NCI-H774 (cell line): Measurements from ENCODE around the gene TIFAB.
"Not testable (repeated sequence)": the region's sequence is repeated elsewhere in the genome, so short reads cannot be mapped to it uniquely, and the experiment has no call there.

Experiments
- DNase-seq: peaks from one replicate; lab custom pipeline; 2025; lab: John Stamatoyannopoulos, UW

Gene TIFAB, protein sequence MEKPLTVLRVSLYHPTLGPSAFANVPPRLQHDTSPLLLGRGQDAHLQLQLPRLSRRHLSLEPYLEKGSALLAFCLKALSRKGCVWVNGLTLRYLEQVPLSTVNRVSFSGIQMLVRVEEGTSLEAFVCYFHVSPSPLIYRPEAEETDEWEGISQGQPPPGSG

DNA sequence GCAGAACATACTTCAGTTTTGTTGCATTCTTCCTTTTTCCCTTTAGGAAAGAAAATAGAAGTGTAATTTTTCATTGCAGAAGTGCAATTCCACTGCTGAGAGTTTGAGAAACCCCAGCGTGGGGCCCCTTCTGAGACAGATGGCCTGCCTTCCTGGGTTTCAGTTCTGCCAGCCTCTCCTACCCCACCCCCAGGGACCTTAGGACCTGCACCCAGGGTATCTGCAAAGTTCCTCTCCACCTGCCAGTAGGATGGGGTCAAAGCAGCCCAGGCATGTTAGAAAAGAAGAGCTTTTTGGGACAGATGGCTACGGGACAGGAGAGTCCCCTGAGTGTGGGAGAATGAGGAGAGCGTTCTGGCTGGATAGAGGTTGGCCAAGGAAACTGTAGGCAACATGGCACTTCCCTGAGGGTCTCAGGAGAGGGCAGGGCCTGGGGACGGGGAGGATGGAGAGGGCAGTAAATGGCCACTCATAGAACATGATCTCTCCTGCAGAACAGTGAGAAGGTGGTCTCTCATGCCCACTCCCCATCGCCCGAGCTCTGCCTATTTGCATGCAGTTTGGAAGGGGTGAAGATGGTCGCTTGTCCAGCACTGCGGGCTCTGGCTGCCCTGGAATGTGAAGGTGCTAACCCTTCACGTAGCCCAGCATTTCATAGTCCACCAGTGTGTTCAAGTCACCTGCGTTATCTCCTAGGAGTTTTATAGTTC lies at the start of gene TIFAB:
Gene TIFAB (minus strand): TSS at position 31 of the 710 bp plus-strand sequence. CDS start 2,412 bp downstream, outside the sequence.
- no peak for DNase-seq

DNA sequence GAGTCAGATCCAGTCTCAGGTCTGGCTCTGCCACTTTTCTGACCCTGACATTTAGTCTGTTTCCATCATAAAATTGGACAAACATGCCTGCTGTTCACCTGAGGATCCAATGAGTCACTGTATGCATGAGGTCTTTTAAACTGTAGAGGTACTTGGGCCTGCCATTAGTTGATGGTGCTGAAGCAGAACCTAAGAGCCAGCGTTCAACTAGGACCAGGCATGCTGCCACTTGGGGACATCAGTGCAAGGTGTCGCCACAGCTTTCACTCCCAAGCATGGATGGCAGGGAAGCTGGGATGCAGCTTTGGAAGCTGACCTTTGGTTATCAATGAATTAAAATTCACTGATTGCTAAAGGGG lies 46.5 kb upstream of the TIFAB start:
- DNase-seq: no peak

DNA sequence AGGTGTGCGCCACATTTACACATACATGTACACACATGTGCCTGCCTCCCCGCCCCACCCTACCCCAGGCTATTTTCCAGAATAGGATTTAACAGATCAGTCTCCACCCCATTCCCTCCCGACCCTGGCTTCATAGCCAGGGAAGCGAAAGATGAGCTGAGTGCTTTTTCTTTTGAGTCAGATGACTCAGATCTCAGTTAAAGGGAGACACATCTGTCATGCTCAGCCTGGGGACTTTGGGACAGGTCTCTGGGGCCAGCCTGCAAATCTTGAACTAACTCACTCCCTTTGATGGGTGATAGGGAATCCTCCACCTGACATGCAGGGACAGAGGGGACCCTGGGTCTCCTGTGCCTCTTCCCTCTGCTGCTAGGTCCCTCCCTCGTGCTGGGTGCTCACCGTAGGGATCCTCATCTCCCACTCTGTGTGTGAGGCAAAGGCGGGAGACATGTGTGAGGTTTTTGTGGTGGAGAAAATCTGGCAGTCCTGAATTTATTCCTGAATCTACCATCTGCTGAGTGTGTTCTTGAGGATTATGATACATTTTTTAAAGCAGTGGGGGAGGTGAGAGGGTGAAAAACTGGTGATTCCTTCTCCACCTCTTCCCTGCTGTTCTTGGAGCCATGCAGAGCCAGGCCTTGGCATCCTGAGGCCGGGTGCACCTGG lies 46.0 kb upstream of the TIFAB start:
- DNase-seq: no peak

DNA sequence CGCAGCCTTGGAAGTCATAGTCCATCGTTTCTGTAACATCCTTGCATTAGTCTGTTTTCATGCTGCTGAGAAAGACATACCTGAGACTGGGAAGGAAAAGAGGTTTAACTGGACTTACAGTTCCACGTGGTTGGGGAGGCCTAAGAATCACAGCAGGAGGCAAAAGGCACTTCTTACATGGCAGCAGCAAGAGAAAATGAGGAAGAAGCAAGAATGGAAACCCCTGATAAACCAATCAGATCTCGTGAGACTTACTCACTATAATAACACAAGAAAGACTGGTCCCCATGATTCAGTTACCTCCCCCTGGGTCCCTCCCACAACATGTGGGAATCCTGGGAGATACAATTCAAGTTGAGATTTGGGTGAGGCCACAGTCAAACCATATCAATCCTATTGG lies 43.4 kb upstream of the TIFAB start:
- DNase-seq: not testable (repeated sequence)

DNA sequence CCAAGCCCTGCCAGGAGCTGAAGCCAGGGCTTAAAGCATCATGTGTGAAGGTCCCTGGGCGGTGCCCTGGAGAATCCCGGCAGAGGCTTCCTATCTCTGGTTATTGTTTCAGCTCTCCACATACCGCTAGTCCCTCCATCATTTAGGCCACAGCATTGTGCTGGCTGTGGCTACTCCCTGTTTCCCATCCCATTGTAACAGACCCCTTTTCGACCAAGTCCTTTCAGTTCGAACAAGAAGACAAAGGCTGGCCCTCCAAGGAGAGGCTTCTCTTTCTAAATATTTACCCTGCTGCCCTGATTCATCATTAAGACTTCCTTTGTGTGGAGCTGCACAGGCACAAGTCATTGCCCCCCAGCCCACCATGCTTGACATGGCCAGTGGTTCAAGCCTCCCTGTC lies 42.0 kb upstream of the TIFAB start:
- no peak for DNase-seq

DNA sequence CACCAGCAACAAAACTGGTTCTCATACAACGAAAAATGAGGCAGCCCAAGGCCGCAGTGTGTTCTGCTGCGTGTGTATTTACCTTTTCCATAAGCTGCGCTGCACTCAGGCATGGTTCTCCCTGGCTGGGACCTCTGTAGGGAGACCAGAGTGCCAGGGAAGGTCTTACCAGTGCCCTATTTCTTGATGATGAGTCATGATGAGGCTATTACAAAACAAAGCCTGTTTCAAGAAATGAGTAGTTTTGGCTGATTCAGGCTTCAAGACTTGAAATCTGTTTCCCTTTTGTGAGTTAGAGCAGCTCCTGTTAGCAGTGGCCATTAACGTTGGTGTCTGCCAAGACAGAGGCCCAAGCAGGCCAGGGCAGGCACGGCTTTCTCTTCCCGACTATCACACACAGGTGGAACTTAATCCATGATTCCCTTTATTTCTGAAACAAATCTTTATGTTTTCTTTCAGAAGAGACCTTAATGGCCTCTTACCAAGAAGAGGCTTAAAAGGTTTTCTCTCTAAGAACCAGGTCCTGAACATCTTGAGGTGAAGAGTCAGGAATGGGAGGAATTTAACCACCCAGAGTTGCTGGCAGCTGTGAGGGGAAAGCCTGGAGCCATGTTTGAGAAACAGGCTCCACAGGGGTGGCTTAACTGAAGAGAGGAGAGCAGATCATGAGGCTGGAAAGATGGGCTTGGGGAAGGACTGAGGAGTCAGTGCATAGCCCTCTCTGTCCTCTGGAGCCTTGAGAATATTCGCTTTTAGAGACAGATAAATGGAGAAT lies 41.4 kb upstream of the TIFAB start:
- DNase-seq: no peak

DNA sequence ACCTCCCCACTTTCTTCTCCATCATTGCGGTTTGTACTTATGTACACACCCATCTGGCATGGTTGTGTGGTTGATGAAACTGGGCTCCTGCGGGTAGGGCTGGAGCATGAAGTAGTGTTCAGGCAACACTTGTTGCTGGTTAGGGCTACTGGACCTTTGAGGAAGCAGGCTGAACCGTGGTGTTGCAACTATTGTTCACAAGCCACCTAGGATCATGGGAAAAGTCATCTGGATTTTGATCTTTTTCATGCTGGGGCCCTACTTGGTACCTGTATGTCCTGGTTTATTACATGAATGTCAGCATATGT lies 40.1 kb upstream of the TIFAB start:
- DNase-seq: no peak

DNA sequence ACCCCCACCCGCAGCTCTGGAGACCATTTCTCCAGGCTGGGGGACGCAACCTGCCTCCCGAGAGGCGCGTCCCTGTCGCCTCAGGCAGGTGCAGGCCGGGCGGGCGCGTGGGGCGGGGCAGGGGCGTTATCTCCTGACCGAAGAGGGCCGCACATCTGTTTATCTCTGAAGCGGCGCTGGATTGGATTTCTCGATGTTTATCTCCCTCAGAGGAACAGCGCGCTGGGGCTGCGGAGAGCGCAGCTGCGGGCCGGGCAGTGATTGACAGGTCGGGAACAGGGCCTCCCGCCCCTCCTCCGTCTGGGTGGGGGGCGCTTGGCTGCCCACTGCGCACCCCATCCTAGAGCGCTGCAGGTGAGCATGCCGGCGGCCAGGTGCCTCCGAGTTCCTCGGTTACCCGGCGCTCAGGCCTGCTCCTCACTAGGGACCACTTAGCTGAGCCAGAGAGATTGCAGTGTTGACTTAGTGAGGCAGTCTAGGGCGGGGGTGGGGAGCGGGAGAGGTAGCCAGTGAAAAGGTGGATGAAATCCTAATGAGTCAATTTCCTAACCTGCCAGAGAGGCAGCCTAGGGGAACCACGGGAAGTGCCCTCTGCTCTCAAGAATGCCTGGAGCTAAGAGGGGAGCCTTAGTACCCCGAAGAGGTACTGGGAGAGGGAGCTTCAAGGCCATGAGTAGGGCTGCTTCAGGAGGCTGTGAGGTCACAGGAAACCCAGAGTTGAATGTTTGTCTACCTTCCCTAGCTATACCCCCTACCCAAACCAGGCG lies 39.6 kb upstream of the TIFAB start:
- DNase-seq: peak; percentile 7

DNA sequence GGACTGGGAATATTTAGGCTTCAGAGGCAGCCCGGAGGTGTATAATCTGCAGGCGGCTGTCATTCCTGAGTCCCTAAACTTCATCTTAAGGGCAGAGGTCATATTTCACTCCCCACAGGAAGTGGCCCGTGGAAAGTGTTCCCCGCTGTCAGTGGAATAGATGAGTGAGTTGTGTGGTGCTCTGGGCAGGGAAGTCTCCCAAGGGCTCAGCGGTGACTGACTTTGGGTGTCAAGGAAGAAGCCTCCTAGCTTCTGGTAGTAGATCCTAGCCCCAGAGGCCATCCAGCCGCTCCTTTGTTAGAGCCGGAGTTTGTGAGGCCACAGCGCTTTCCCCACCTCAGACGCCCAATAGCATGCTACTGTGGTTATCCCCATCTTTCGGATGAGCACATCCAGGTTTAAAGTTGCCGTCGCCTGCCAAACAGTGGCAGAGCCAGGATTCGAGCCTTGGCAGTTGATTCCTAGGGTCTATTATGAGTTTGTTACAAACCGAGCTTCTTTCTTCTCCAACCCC lies 38.9 kb upstream of the TIFAB start:
- DNase-seq: no peak

DNA sequence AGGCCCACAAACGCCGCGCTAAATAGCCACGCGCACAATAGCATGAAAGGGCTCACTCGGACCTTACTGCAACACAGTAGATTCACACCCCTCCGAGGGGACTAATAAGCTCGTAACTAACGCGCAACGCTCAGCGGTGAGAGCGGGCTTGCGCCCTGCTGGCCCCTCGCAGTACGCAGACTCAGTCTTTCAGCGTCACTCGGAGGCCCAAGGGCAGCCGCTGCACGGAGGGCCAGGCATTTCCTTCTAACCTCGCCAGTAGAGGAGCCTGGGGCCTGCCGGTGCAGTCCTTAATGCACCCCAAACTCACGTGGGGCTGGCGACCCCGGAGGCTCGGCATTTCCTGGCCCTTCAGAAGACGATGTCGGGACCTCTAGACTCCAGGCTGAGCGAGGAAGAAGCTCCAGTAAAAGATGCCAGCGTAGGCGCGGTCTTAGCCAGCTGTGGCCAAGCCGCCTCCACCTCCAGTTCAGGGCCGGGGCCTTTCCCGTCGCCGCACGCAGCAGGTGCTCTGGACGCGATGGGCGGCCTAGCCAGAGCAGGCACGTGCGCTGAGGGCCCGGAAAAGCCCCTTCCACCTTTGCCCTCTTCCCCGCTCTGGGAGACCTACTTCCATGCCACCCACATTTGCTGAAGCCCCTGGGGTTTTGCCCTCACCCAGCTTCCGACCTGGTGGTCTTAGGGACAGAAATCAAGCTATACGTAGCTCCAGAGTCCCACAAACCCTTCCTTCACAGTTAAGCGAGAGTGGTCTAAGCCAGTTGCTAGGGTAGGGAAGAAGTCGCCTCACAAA lies 38.3 kb upstream of the TIFAB start:
- DNase-seq: no peak

DNA sequence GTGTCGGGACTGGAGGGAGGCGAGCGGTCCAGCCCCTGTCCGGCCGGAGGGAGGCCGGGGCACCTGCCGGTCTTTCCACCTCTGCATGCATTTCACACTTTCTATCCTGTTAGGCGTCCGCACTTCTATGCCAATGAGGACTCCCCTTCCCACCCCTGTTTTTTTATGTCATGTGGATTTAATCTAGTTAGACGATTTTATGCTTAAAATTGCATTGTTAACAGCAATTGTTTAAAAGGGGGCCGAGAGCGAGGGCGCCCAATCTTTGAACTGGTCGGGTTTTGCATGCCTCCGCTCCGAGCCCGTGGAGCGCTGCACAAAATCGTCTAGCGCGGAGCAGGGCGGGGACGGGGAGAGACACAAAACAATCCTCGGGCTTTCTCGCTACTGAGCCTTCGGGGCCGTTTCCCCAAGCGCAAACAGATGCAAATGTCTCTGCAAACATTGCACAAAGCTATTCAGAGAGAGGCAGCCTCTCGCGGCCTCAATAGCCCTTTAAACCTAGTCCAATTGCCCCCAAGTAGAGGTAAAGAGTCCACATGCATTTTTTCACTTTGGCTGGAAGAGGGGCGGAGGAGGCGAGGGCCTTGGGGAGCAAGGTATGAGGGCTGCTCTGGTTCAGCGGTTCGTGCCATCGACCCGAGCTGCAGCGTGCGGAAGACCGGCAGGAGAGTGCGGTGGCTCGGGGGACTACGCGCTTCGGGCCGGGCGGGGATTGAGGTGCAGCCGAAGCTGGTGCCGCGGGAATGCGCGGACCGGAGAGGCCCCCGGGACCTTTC lies 37.5 kb upstream of the TIFAB start:
- DNase-seq: no peak

DNA sequence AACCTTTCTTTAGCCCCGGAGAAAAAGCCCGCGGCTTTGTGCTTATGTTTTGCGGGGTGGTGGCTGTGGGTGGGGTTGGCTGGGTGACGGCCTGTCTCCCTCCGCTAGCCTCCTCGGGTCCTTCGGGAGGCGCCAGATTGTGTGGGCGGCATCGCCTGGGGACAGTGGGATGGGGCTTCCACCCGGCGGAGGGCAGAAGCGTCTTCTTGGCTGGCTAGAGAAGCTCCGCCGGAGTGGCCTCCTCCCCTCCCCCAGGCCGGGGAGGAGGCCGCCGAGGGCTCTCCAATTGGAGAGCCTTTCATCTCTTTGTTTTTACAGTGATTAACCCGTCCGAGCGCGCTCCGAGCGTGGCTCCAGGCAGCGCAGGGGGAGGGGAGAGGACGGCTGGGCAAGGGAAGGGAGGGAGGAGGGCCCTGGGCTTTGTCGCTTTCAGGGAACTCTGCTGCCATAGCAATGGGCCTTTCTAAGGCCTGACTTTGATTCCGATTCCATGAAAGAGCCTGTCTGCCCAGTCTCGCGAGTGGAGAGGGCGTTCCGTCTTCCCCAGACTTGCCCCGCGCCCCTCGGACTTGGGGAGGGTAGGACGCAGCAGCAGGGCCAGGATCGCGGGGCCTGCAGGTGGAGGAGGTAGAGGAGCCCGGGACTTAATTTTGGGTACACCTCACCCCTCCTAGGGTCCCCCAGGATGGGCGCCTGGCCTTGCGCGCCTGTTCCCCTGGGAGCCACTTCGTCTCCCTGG lies 36.7 kb upstream of the TIFAB start:
- peak; percentile 23 for DNase-seq

DNA sequence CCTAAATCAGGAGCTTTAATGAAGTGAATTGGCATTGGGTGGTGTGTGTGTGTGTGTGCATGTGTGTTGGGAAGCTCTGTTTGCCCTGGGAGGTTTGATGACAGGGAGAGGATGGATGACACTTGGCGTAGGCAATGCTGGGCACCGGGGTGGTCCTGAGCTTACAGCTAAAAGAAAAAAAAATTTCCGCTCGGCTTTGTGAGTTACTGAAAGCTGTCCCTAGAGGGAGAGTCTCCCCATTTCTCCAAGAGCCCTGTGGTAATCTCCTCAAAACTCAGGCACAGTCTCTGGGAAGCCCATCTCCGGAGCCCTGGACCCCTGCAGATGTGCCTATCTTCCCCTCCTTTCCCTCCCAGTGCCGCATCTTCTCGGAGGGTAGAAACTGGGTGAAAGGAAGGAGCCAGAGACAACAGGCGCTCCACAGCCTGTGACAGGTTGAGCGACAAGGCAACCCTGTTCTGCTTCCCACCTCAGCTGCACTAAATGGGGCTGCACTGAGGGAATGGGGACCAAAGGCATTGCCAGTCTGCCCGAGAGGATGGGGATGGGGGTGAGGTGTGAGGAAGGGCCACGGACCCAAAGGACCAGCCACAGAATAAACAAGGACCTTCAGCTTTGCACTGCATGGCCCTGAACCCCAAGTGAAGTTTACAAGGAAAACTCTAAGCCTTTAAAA lies 35.8 kb upstream of the TIFAB start:
- no peak for DNase-seq

DNA sequence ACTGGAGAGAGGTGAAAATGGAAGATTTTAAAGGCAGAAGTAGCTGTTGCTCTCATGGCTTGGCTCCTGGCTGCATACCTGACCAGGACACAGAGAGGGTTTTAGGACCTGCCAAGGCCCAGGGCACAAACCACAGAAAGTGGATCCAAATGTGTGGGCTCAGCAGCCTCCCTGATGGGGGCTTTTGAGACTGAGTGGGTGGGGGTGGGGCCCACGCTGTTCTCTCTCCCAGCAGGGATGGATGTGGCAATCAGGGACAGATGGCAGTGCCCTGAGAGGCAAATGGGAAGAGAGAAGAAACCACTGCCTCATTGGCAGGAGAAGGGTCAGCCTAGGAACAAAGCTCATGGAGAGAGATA lies 34.9 kb upstream of the TIFAB start:
- no peak for DNase-seq

DNA sequence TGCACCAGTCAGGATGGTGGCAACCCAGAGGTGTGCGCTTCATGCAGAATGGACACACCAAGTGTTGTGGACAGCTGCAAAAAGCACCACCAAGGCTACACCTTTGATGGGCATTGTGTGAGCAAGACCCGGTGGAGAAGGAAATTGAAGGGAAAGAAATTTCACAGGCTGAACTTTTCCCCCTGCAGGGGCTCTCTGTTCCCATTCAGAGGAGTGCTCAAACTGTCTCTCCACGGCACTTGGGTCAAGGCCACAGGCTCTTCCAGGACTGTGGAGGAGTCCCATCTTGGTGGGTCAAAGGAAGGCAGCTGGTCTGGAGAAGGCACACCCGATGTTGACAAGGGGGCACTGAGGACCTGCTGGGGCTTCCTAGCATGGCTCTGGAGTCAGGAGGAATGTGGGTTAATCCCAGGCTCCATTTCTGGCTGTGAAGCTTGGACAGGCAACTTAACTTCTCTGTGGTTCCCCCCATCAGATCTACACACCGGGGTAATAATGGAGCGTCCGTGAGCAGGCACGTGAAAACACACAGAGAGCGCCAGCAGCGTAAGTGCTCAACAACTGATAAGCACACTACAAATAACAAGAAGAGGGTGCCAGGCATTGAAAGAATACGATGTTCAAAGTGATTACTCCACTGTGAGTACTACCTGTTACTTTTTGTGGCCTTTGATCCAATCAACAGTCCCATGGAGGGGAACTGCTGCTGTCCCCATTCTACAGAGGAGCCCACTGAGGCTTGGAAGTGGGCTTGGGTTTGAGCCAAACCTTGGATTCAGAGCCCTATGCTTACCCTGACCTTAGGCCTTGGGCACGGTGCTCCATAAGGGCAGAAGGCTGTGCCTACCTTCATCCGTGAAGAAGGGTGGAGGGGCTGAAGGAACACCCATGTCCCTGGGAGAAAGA lies 34.2 kb upstream of the TIFAB start:
- DNase-seq: no peak

DNA sequence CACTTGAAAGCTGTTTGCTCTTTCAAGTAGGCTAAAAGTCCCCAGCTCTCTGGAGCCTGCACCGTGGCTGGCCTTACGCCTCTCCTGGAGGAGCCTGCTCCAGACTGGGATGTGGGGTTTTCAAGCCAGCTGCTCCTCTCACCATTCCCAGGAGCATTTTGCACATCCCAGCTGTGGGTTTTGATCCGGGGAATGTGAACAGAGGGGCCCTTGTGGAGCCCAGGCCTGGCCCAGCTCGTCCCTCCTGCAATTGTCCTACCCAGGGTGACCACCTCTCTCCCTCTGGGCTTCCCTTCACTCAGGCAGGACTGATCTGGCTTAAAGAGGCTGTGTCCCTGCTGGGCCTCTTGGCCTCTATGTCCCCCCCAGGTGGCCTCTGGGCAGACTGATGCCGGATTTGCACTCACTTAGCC lies 32.5 kb upstream of the TIFAB start:
- DNase-seq: peak; percentile 6

DNA sequence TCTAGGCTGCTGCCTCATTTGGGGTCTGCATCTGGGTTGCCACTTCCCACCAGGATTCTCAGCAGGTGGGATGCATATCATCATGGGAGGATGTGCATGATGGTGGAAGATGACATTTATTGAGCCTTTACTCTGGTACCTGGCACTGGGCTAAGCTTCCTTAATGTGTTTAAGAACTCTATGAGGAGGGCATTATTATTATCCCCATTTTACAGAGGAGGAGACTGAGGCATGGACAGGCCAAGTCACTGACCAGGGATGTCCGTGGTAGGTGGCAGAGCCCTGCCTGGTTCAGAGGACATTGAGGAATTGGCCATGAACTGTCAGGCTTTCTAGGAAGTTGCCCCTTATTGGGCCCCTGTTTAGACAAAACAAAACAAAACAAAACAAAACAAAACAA lies 31.1 kb upstream of the TIFAB start:
- no peak for DNase-seq

DNA sequence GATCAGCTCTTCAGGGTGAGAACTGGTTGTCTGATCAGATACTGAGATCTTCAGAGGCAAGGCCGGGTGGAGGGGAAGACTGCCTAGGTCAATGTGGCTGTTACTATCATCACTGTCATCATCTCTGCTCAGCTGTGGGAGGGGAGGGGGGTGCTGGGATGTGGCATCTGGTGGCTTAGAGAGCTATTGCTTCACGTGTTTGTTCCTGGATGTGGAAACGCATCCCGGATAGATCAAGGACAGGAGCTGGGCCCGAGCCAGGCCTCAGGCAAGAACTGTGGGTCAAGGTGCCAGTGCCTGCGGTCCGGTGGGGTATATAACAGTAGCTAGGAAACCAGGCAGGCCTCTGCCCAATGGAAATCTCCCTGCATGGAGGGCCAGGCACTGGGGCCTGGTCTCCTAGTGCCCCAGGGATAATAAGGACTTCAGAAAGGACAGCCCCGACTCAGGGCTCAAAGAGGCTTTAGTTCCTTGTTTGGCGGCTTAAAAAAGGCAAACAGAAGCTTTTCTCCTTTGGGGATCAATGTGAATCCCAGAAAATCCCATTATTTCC lies 30.3 kb upstream of the TIFAB start:
- DNase-seq: no peak
